ENCODE data around the gene WDR13.

WDR13 gene

DNA sequence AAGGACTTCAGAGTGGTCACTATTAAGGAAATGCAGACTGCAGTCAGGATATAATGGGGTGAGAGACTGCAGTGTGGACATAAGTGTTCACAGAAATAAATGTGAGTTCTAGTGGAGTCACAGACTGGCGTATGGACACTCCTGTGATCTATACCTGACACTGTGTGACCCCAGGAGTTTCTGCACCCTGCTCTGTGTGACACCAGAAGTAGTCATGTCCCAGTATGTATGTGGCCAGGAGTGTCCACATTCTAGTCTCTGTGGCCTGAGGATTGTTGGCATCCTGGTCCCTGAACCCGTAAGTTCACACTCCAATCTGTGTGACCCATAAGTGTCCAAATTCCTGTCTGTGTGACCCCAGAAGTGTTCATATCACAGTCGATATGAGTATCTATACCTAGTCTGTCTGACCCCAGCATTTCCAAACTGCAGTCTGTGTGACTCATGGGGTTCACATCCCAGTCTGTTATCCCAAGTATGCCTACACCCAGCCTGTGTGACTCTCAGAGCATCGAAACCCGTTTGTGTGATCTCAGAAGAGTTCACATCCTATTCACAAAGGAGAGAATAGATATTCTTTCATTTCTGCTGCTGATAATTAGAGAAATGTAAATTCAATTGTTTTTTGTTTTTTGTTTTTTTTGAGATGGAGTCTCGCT lies 16.3 kb downstream of the WDR13 start:
- H3K9ac ChIP-seq (ENCODE audit: low read length in 5 of 5): no peak overlapping the region

GRCh38 chrX:48616576-48616975 lies 19.3 kb downstream of the WDR13 start:
- no peak overlapping the region for H3K27ac ChIP-seq (ENCODE audit: low read depth, low read length)
- peak overlapping the region in 1 of 5 donors; percentile 4 for H3K4me3 ChIP-seq (ENCODE audit: low read depth in 1 of 5, low read length in 5 of 5)
- peaks cover 0 to 7% (median 0%) of the 10 kb centered on the region in 5 donors for H3K27me3 ChIP-seq (ENCODE audit: control insufficient read depth in 5 of 5, insufficient read depth in 4 of 5, low read length in 5 of 5)
- no peak overlapping the region for H3K9ac ChIP-seq (ENCODE audit: low read length in 5 of 5)
- H3K36me3 ChIP-seq (ENCODE audit: control insufficient read depth in 5 of 5, insufficient read depth in 5 of 5, low read length in 5 of 5): no peaks in the 10 kb centered on the region
- no peaks in the 10 kb centered on the region for H3K9me3 ChIP-seq (ENCODE audit: control insufficient read depth in 5 of 5, low read length in 5 of 5)
- H3K4me1 ChIP-seq (ENCODE audit: control insufficient read depth in 5 of 5, insufficient read depth in 5 of 5, low read length in 5 of 5): peaks cover 0 to 20% (median 13%) of the 10 kb centered on the region in 5 donors

More for the DNA sequence above, 16.3 kb downstream of the WDR13 start:
- H3K4me1 ChIP-seq (ENCODE audit: control insufficient read depth in 5 of 5, insufficient read depth in 5 of 5, low read length in 5 of 5): peaks cover 0 to 20% (median 13%) of the 10 kb centered on the region in 5 donors
- no peak overlapping the region for H3K4me3 ChIP-seq (ENCODE audit: low read depth in 1 of 5, low read length in 5 of 5)
- H3K27ac ChIP-seq (ENCODE audit: low read depth, low read length): no peak overlapping the region
- peaks cover 0 to 7% (median 0%) of the 10 kb centered on the region in 5 donors for H3K27me3 ChIP-seq (ENCODE audit: control insufficient read depth in 5 of 5, insufficient read depth in 4 of 5, low read length in 5 of 5)
- H3K36me3 ChIP-seq (ENCODE audit: control insufficient read depth in 5 of 5, insufficient read depth in 5 of 5, low read length in 5 of 5): no peaks in the 10 kb centered on the region
- H3K9me3 ChIP-seq (ENCODE audit: control insufficient read depth in 5 of 5, low read length in 5 of 5): no peaks in the 10 kb centered on the region

- no peak overlapping the region for H3K4me3 ChIP-seq (ENCODE audit: low read depth in 1 of 5, low read length in 5 of 5)
- no peak overlapping the region for H3K9ac ChIP-seq (ENCODE audit: low read length in 5 of 5)
- H3K27ac ChIP-seq (ENCODE audit: low read depth, low read length): no peak overlapping the region
- no peaks in the 10 kb centered on the region for H3K36me3 ChIP-seq (ENCODE audit: control insufficient read depth in 5 of 5, insufficient read depth in 5 of 5, low read length in 5 of 5)
- no peaks in the 10 kb centered on the region for H3K9me3 ChIP-seq (ENCODE audit: control insufficient read depth in 5 of 5, low read length in 5 of 5)
- peaks cover 0 to 7% (median 0%) of the 10 kb centered on the region in 5 donors for H3K27me3 ChIP-seq (ENCODE audit: control insufficient read depth in 5 of 5, insufficient read depth in 4 of 5, low read length in 5 of 5)
- peaks cover 0 to 20% (median 13%) of the 10 kb centered on the region in 5 donors for H3K4me1 ChIP-seq (ENCODE audit: control insufficient read depth in 5 of 5, insufficient read depth in 5 of 5, low read length in 5 of 5)
These were observed 20.4 kb downstream of the WDR13 start for GRCh38 chrX:48617542-48618340.

- no peak overlapping the region for H3K4me3 ChIP-seq (ENCODE audit: low read depth in 1 of 5, low read length in 5 of 5)
- H3K9ac ChIP-seq (ENCODE audit: low read length in 5 of 5): no peak overlapping the region
- H3K36me3 ChIP-seq (ENCODE audit: control insufficient read depth in 5 of 5, insufficient read depth in 5 of 5, low read length in 5 of 5): no peaks in the 10 kb centered on the region
- H3K27me3 ChIP-seq (ENCODE audit: control insufficient read depth in 5 of 5, insufficient read depth in 4 of 5, low read length in 5 of 5): peaks cover 0 to 2% (median 0%) of the 10 kb centered on the region in 5 donors
- peaks cover 0 to under 1% (median 0%) of the 10 kb centered on the region in 5 donors for H3K9me3 ChIP-seq (ENCODE audit: control insufficient read depth in 5 of 5, low read length in 5 of 5)
- H3K27ac ChIP-seq (ENCODE audit: low read depth, low read length): no peak overlapping the region
- peaks cover 0 to 6% (median 4%) of the 10 kb centered on the region in 5 donors for H3K4me1 ChIP-seq (ENCODE audit: control insufficient read depth in 5 of 5, insufficient read depth in 5 of 5, low read length in 5 of 5)
These were observed 29.4 kb downstream of the WDR13 start for GRCh38 chrX:48626401-48627298.

- peak overlapping the region in 2 of 5 donors; percentile 22 to 30 for H3K4me3 ChIP-seq (ENCODE audit: low read depth in 1 of 5, low read length in 5 of 5)
- H3K4me1 ChIP-seq (ENCODE audit: control insufficient read depth in 5 of 5, insufficient read depth in 5 of 5, low read length in 5 of 5): peaks cover 0 to 13% (median 7%) of the 10 kb centered on the region in 5 donors
- peak overlapping the region in 1 of 5 donors; percentile 11 for H3K9ac ChIP-seq (ENCODE audit: low read length in 5 of 5)
- peaks cover 0 to 3% (median 0%) of the 10 kb centered on the region in 5 donors for H3K9me3 ChIP-seq (ENCODE audit: control insufficient read depth in 5 of 5, low read length in 5 of 5)
- no peak overlapping the region for H3K27ac ChIP-seq (ENCODE audit: low read depth, low read length)
- no peaks in the 10 kb centered on the region for H3K27me3 ChIP-seq (ENCODE audit: control insufficient read depth in 5 of 5, insufficient read depth in 4 of 5, low read length in 5 of 5)
- no peaks in the 10 kb centered on the region for H3K36me3 ChIP-seq (ENCODE audit: control insufficient read depth in 5 of 5, insufficient read depth in 5 of 5, low read length in 5 of 5)
These were observed 34.2 kb downstream of the WDR13 start for GRCh38 chrX:48631376-48632090.

- Histone ChIP-seq H3K4me3 (ENCODE audit: low read depth in 1 of 5, low read length in 5 of 5) (no peak overlapping the region), H3K36me3 (ENCODE audit: control insufficient read depth in 5 of 5, insufficient read depth in 5 of 5, low read length in 5 of 5) (no peaks in the 10 kb centered on the region), H3K9ac (ENCODE audit: low read length in 5 of 5) (no peak overlapping the region), H3K9me3 (ENCODE audit: control insufficient read depth in 5 of 5, low read length in 5 of 5) (peaks cover 0 to 3% (median 0%) of the 10 kb centered on the region in 5 donors), H3K4me1 (ENCODE audit: control insufficient read depth in 5 of 5, insufficient read depth in 5 of 5, low read length in 5 of 5) (peaks cover 0 to 13% (median 7%) of the 10 kb centered on the region in 5 donors), H3K27ac (ENCODE audit: low read depth, low read length) (no peak overlapping the region), H3K27me3 (ENCODE audit: control insufficient read depth in 5 of 5, insufficient read depth in 4 of 5, low read length in 5 of 5) (peaks cover 0 to 3% (median 0%) of the 10 kb centered on the region in 5 donors)
These were observed 34.9 kb downstream of the WDR13 start for GRCh38 chrX:48632207-48632606.

GRCh38 chrX:48636301-48636700 lies 39.0 kb downstream of the WDR13 start:
- Histone ChIP-seq H3K27me3 (ENCODE audit: control insufficient read depth in 5 of 5, insufficient read depth in 4 of 5, low read length in 5 of 5) (peaks cover 0 to 3% (median 0%) of the 10 kb centered on the region in 5 donors), H3K4me1 (ENCODE audit: control insufficient read depth in 5 of 5, insufficient read depth in 5 of 5, low read length in 5 of 5) (peaks cover 0 to 10% (median 7%) of the 10 kb centered on the region in 5 donors), H3K27ac (ENCODE audit: low read depth, low read length) (no peak overlapping the region), H3K9me3 (ENCODE audit: control insufficient read depth in 5 of 5, low read length in 5 of 5) (peaks cover 0 to 3% (median 0%) of the 10 kb centered on the region in 5 donors), H3K9ac (ENCODE audit: low read length in 5 of 5) (no peak overlapping the region), H3K4me3 (ENCODE audit: low read depth in 1 of 5, low read length in 5 of 5) (no peak overlapping the region), H3K36me3 (ENCODE audit: control insufficient read depth in 5 of 5, insufficient read depth in 5 of 5, low read length in 5 of 5) (no peaks in the 10 kb centered on the region)

DNA sequence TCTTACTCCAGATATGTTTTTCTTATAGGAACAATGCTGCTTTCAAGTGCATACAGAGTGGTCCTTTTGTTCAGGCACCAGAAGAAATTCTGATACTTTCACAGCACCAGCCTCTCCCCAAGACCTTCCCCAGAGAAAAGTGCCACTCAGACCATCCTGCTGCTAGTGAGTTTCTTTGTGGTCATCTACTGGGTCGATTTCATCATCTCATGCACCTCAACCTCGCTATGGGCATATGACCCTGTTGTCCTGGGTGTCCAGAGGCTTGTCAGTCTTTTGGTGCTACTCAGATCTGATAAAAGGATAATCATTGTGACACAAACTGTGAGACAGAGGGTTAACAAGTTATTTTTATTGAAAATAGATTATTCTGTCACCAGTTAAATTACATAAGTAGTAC lies 39.5 kb downstream of the WDR13 start:
- Histone ChIP-seq H3K27ac (ENCODE audit: low read depth, low read length) (no peak overlapping the region), H3K9me3 (ENCODE audit: control insufficient read depth in 5 of 5, low read length in 5 of 5) (peaks cover 0 to 1% (median 0%) of the 10 kb centered on the region in 5 donors), H3K9ac (ENCODE audit: low read length in 5 of 5) (no peak overlapping the region), H3K4me3 (ENCODE audit: low read depth in 1 of 5, low read length in 5 of 5) (no peak overlapping the region), H3K4me1 (ENCODE audit: control insufficient read depth in 5 of 5, insufficient read depth in 5 of 5, low read length in 5 of 5) (peaks cover 0 to 6% (median 2%) of the 10 kb centered on the region in 5 donors), H3K27me3 (ENCODE audit: control insufficient read depth in 5 of 5, insufficient read depth in 4 of 5, low read length in 5 of 5) (peaks cover 0 to 3% (median 0%) of the 10 kb centered on the region in 5 donors), H3K36me3 (ENCODE audit: control insufficient read depth in 5 of 5, insufficient read depth in 5 of 5, low read length in 5 of 5) (no peaks in the 10 kb centered on the region)

GRCh38 chrX:48645669-48646068 lies 48.4 kb downstream of the WDR13 start:
- peaks cover 0 to 5% (median 0%) of the 10 kb centered on the region in 5 donors for H3K27me3 ChIP-seq (ENCODE audit: control insufficient read depth in 5 of 5, insufficient read depth in 4 of 5, low read length in 5 of 5)
- peaks cover 0 to 3% (median 0%) of the 10 kb centered on the region in 5 donors for H3K4me1 ChIP-seq (ENCODE audit: control insufficient read depth in 5 of 5, insufficient read depth in 5 of 5, low read length in 5 of 5)
- no peak overlapping the region for H3K9ac ChIP-seq (ENCODE audit: low read length in 5 of 5)
- no peaks in the 10 kb centered on the region for H3K9me3 ChIP-seq (ENCODE audit: control insufficient read depth in 5 of 5, low read length in 5 of 5)
- H3K27ac ChIP-seq (ENCODE audit: low read depth, low read length): no peak overlapping the region
- no peaks in the 10 kb centered on the region for H3K36me3 ChIP-seq (ENCODE audit: control insufficient read depth in 5 of 5, insufficient read depth in 5 of 5, low read length in 5 of 5)
- H3K4me3 ChIP-seq (ENCODE audit: low read depth in 1 of 5, low read length in 5 of 5): no peak overlapping the region

Measured in subcutaneous abdominal adipose tissue (tissue), 5 donors.